ENCODE results near the gene SYTL3. TPM values are rescaled to one million over a fixed set of nuclear protein-coding genes. Genes with fewer than 3 reads are reported as not detected.

Gene SYTL3
- total and polyA plus RNA-seq, 10 of the 15 experiments (the other 5 are each of a cell fraction or from before 2014, with no cell fraction given), result 3.3 to 12.1 (median 6.9) TPM

DNA sequence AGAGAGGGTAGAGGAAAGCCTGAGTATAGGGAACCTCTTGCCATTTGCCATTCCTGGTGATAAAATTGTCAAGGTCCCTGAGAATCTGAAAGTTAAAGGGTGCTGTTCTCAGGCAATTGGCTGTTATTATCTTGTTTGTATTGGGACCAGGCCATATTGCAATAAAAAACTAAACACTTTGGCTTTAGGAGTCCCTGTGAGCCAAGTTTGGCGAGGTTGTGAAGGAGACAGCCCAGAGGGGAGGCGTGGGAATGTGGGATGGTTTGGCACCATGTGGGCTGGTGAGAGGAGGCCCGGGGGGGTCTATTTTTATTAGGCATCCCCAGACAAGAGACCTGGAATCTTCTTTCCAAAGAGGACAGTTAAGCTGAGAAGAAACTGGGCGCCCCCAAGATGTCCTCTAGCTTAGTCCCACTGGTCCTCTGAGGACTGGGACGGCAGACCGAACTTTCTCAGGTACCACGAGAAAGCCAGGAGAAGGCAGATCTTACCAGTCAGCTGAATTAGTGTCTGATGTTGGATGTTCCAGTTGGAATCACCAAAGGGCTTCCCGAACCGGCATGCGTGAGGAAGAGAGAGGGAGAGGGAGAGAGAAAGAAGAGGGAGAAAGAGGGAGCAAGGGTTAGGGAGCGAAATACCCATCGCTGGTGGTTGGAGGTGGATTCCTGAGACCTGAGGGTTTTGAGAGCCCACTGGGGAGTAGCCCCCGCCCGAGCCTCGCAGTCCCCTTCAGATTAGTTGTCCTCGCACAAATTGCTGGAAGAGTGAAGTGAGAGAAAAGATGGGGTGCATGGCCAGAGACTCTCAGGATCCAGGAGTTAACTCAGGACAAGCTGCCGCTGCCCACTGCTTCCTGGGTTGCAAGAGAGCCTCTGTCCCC lies 29.7 kb upstream of the SYTL3 start:
- Histone ChIP-seq H3K27me3 (replicated peaks in 1 of 2; ENCODE audit: control insufficient read depth in 2 of 2, insufficient read depth in 2 of 2, low read length in 1 of 2) (no peaks in the 10 kb centered on the region), H3K9ac (ENCODE audit: control insufficient read depth, insufficient read depth, low read length) (no peak overlapping the region), H3K27ac (ENCODE audit: control insufficient read depth, insufficient read depth) (no peak overlapping the region), H3K36me3 (ENCODE audit: control insufficient read depth in 2 of 2, insufficient read depth in 2 of 2, low read length in 1 of 2) (peaks cover 0 to 13% of the 10 kb centered on the region in 2 experiments; a peak in 2 of 4 replicates), H3K9me3 (replicated peaks; ENCODE audit: control insufficient read depth, insufficient read depth, low read length) (no peaks in the 10 kb centered on the region), H3K79me2 (ENCODE audit: control insufficient read depth, insufficient read depth, low read length) (no peaks in the 10 kb centered on the region), H4K20me1 (ENCODE audit: control insufficient read depth, insufficient read depth) (no peaks in the 10 kb centered on the region), H3K4me3 (no peak overlapping the region), H3K4me2 (ENCODE audit: control insufficient read depth, insufficient read depth) (no peak overlapping the region), H2AFZ (ENCODE audit: control insufficient read depth, low read depth, low read length) (no peak overlapping the region), H3K4me1 (ENCODE audit: control insufficient read depth, insufficient read depth, low read length) (no peaks in the 10 kb centered on the region; the same call in 1 of the 2 replicates)
- intact Hi-C loops (cut with micrococcal nuclease; ENCODE audit: unreplicated experiment), result no loop called here
- FAIRE-seq (no peak), DNase-seq (ENCODE audit: low read depth, low spot score) (no peak), ATAC-seq (no peak)
- WGBS (ENCODE audit: insufficient coverage, insufficient replicate concordance, low lambda C conversion rate, missing lambda C conversion rate), result 95% methylated on average over 17 of the region's 17 CpGs
- in situ Hi-C loops (cut with MboI), result no loop called here
- RAD21 ChIA-PET (ENCODE audit: unreplicated experiment), result interaction anchor here (0.7 to 1.3 kb wide), 2 partner anchors 40 to 42 kb away, joined by 3 to 4 read pairs; no protein-coding TSS in a partner anchor
- TF ChIP-seq IKZF1 (conservative IDR thresholded peaks at IDR 0.05), result no peak
- no peak for TF ChIP-seq TAF1 (IDR thresholded peaks at IDR 0.05; ENCODE audit: borderline replicate concordance, low read depth, low read length)
- TF ChIP-seq EP300 (IDR thresholded peaks at IDR 0.05; ENCODE audit: borderline replicate concordance in 1 of 2, control insufficient read depth in 1 of 2, low read depth in 2 of 2, low read length in 2 of 2), result no peak
- POLR2A ChIA-PET, result no interaction called here
- CTCF ChIA-PET, result interaction anchor here (1.3 to 4.4 kb wide), 3 partner anchors 10 to 406 kb away, joined by 3 to 15 read pairs (median 4); no protein-coding TSS in a partner anchor
- BruUV-seq (replicated peaks), result no TSS peak
- SMC1A ChIA-PET (ENCODE audit: uncharacterized antibody, unreplicated experiment), result interaction anchor here (0.7 to 1.5 kb wide), 2 partner anchors 15 to 29 kb away, joined by 3 read pairs; no protein-coding TSS in a partner anchor

Data from GM12878 (cell line).